Measurements from ENCODE around the gene MLXIP. TPM values are rescaled to one million over a fixed set of nuclear protein-coding genes. Genes with fewer than 3 reads are reported as not detected.

Gene MLXIP
- total and polyA plus RNA-seq, 9 of the 15 experiments (the other 6 are each of a cell fraction or from before 2014, with no cell fraction given): 2.2 to 66.3 (median 18.1) TPM

DNA sequence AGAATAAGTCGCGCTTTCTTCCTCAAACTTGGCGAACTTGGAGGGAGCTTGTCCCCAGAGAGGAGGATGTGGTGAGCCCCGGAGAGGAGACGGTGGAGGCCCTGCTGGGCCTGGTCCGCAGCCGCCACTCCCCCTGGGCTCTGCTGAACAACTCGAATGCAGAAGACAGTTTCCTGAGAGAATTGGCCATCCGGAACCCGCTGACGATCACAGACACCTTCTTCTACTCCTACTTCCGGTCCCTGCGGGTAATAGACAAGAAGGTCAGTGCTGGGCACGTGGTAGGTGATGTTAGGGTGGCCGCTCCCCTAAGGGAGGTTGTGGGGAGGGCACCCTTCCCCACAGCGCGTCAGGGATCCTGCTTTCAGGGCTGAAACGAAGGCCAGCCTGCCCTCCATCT is 106.0 kb downstream of the MLXIP start:
- Histone ChIP-seq H3K4me2 (ENCODE audit: insufficient read depth, low read length) (no peak overlapping the region), H3K36me3 (ENCODE audit: control insufficient read depth, insufficient read depth, low read length) (no peaks in the 10 kb centered on the region), H4K20me1 (replicated peaks; ENCODE audit: control insufficient read depth, insufficient read depth, low read length) (no peaks in the 10 kb centered on the region), H3K79me2 (ENCODE audit: control insufficient read depth, insufficient read depth, low read length) (no peaks in the 10 kb centered on the region), H3K4me1 (replicated peaks in 1 of 2; ENCODE audit: control insufficient read depth in 2 of 2, insufficient read depth in 2 of 2, low read length in 2 of 2) (peaks cover 0 to 4% of the 10 kb centered on the region in 2 experiments; a peak in 2 of 5 replicates), H3K27ac (ENCODE audit: extremely low read depth, low read depth, low read length) (no peak overlapping the region), H2AFZ (ENCODE audit: low read depth, low read length) (peak overlapping the region; percentile 67), H3K9ac (ENCODE audit: insufficient read depth in 1 of 2, low read depth in 2 of 2, low read length in 2 of 2) (no peak overlapping the region), H3K9me3 (replicated peaks; ENCODE audit: control insufficient read depth, insufficient read depth, low read depth, low read length) (no peaks in the 10 kb centered on the region), H3K4me3 (no peak overlapping the region), H3K27me3 (ENCODE audit: control insufficient read depth in 2 of 2, insufficient read depth in 2 of 2, low read length in 2 of 2) (no peaks in the 10 kb centered on the region), H3K9me1 (ENCODE audit: control insufficient read depth, insufficient read depth, low read length) (no peaks in the 10 kb centered on the region)
- ATAC-seq: no peak
- BruUV-seq (replicated peaks): no TSS peak
- TF ChIP-seq MAZ (CRISPR knock-in tag; conservative IDR thresholded peaks at IDR 0.05 in 1 of 2, IDR thresholded peaks at IDR 0.05 in 1 of 2) (no peak), ZFX (CRISPR knock-in tag; IDR thresholded peaks at IDR 0.05) (no peak), ZNF586 (CRISPR knock-in tag; conservative IDR thresholded peaks at IDR 0.05) (no peak), ZFP30 (CRISPR knock-in tag; IDR thresholded peaks at IDR 0.05; ENCODE audit: borderline replicate concordance) (no peak), NCOA4 (IDR thresholded peaks at IDR 0.05; ENCODE audit: partially characterized antibody) (no peak), YY1 (IDR thresholded peaks at IDR 0.05; ENCODE audit: borderline replicate concordance in 1 of 3, control insufficient read depth in 1 of 3, extremely low read depth in 1 of 3, insufficient read depth in 3 of 3, insufficient read length in 1 of 3, insufficient replicate concordance in 2 of 3, low read depth in 1 of 3, low read length in 2 of 3) (no peak)
- TF ChIP-seq, protein P1, sequence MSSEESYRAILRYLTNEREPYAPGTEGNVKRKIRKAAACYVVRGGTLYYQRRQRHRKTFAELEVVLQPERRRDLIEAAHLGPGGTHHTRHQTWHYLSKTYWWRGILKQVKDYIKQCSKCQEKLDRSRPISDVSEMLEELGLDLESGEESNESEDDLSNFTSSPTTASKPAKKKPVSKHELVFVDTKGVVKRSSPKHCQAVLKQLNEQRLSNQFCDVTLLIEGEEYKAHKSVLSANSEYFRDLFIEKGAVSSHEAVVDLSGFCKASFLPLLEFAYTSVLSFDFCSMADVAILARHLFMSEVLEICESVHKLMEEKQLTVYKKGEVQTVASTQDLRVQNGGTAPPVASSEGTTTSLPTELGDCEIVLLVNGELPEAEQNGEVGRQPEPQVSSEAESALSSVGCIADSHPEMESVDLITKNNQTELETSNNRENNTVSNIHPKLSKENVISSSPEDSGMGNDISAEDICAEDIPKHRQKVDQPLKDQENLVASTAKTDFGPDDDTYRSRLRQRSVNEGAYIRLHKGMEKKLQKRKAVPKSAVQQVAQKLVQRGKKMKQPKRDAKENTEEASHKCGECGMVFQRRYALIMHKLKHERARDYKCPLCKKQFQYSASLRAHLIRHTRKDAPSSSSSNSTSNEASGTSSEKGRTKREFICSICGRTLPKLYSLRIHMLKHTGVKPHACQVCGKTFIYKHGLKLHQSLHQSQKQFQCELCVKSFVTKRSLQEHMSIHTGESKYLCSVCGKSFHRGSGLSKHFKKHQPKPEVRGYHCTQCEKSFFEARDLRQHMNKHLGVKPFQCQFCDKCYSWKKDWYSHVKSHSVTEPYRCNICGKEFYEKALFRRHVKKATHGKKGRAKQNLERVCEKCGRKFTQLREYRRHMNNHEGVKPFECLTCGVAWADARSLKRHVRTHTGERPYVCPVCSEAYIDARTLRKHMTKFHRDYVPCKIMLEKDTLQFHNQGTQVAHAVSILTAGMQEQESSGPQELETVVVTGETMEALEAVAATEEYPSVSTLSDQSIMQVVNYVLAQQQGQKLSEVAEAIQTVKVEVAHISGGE (CRISPR knock-in tag; IDR thresholded peaks at IDR 0.05): no peak
- TF ChIP-seq, protein P2, sequence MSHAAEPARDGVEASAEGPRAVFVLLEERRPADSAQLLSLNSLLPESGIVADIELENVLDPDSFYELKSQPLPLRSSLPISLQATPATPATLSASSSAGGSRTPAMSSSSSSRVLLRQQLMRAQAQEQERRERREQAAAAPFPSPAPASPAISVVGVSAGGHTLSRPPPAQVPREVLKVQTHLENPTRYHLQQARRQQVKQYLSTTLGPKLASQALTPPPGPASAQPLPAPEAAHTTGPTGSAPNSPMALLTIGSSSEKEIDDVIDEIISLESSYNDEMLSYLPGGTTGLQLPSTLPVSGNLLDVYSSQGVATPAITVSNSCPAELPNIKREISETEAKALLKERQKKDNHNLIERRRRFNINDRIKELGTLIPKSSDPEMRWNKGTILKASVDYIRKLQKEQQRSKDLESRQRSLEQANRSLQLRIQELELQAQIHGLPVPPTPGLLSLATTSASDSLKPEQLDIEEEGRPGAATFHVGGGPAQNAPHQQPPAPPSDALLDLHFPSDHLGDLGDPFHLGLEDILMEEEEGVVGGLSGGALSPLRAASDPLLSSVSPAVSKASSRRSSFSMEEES (CRISPR knock-in tag; IDR thresholded peaks at IDR 0.05): no peak
- 44% methylated on average over 18 of the region's 18 CpGs for WGBS (ENCODE audit: insufficient coverage, low coverage, missing lambda C conversion rate)
- intact Hi-C loops (cut with micrococcal nuclease): no loop called here
- ChIA-PET CTCF (ENCODE audit: low intra/inter-chr PET ratio) (no interaction called here), POLR2A (interaction anchor here (0.6 to 1.3 kb wide), 2 partner anchors 87 to 258 kb away, joined by 3 read pairs; no protein-coding TSS in a partner anchor)
- no peak for FAIRE-seq
- in situ Hi-C loops (cut with MboI): no loop called here
- no peak for DNase-seq (ENCODE audit: extremely low read depth in 1 of 4, low spot score in 3 of 4)

All from K562 (cell line).